HG03354 (cell line): Measurements from ENCODE around the gene PRKG2.

Source experiments
- ATAC-seq: cut with Tn5 transposase; IDR thresholded peaks from one replicate; pipeline ENCODE4 v1.9.1; 2021; ENCODE audit warnings: mild to moderate bottlenecking; ENCODE audit not compliant: unreplicated experiment, poor library complexity, severe bottlenecking

The PRKG2 gene

GRCh38 chr4:81113024-81113423 is 102.0 kb downstream of the PRKG2 start:
- no peak for ATAC-seq

GRCh38 chr4:81109356-81109755 is 105.7 kb downstream of the PRKG2 start:
- no peak for ATAC-seq

DNA sequence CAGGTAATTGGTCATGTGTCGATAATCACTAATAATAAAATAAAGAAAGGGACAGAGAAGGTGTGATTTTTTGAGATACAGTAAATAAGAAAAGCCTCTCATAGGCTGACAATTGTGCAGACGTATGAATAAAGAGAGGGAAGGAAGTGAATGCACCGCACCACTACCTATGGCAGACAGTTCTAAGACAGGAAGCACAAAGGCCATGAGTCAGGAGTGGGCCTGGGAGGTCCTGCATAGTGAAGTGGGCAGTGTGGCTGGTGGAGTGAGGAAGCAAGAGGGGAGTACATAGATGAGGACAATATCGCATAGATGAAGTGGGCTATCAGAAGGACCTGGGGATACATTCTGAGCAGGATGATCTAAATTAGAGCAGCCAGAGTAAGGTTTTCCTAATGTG is 108.9 kb downstream of the PRKG2 start:
- ATAC-seq: no peak

- ATAC-seq: no peak
These were observed 112.9 kb downstream of the PRKG2 start for GRCh38 chr4:81102107-81102506.

DNA sequence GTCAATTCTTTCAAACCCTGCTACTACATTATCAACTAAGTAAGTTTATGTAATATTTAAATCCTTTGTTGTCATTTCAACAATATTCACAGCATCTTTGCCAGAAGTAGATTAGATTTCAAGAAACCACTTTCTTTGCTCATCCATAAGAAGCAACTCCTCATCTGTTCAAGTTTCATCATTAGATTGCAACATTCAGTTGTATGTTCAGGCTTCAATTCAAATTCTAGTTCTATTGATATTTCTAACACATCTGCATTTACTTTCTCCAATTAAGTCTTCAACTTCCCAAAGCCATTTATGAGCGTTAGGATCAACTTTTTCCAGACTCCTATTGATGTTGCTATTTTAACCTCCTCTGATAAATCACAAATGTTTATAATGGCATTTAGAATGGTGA is 118.5 kb downstream of the PRKG2 start:
- no peak for ATAC-seq

- no peak for ATAC-seq
These were observed 119.6 kb downstream of the PRKG2 start for GRCh38 chr4:81095389-81095788.

DNA sequence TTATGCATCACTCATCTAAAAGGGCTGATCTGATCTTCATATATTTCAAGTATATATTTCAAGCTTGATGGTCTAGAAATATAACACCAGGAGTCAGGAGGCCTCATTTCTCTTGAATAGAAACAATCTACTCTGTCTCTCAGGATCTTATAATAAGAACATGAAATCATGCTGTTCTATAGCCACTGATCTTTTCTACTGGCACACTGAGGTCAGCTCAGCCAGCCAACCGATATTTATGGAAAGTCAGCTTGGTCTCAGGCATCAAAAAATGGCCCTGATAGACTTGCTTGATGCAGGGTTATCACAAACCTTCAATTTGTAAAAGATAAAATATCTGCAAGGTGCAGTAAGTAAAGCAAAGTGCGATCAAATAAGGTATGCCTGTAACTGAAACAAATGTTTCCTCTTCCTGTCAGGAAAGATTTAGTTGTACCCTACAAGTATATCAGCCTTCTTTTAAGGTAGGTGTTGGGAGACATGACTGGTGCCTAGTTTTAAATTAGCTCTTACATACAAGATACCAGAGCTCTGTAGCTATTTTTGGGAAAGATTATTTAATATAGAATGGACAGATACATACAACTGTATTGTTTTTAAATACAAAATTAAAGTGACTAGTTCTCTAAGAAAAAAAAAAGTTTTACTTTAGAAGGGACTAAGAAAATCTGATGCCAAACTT is 121.2 kb downstream of the PRKG2 start:
- ATAC-seq: no peak

GRCh38 chr4:81085979-81086378 is 129.0 kb downstream of the PRKG2 start:
- ATAC-seq: no peak

- no peak for ATAC-seq
These were observed 129.7 kb downstream of the PRKG2 start for GRCh38 chr4:81085291-81085690.

DNA sequence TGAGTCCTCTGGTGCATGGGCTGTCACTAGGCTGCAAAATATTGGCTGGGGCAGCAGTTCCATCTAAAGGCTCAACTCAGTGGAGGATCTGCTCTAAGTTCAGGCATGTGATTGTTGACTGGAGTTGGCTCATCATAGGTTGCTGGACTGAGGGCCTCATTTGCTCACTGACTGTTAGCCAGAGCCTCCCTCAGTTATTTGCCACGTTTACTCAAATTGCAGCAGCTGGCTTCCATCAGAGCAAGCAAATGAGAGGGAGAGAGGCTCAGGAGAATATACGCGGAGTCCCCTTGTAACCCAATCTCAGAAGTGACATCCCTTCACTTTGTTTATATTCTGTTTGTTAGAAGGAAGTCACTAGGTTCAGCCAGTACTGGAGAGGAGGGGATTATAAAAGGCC is 130.4 kb downstream of the PRKG2 start:
- ATAC-seq: no peak

- ATAC-seq: no peak
These were observed 131.0 kb downstream of the PRKG2 start for GRCh38 chr4:81084029-81084428.

DNA sequence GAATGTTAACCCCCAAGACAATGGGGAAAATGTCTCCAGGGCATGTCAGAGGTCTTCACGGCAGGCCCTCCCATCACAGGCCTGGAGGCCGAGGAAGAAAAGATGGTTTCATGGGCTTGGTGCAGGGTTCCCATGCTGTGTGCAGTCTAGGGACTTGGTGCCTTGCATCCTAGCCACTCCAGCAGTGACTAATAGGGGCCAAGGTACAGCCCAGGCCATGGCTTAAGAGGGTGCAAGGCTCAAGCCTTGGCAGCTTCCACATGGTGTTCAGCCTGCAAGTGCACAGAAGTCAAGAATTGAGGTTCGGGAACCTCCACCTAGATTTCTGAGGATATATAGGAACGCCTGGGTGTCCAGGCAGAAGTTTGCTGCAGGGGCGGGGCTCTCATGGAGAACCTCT is 133.9 kb downstream of the PRKG2 start:
- ATAC-seq: no peak

- ATAC-seq: no peak
These were observed 144.0 kb downstream of the PRKG2 start for GRCh38 chr4:81071013-81071412.

- peak; percentile 100 for ATAC-seq
These were observed 145.2 kb downstream of the PRKG2 start for GRCh38 chr4:81069706-81070331.

DNA sequence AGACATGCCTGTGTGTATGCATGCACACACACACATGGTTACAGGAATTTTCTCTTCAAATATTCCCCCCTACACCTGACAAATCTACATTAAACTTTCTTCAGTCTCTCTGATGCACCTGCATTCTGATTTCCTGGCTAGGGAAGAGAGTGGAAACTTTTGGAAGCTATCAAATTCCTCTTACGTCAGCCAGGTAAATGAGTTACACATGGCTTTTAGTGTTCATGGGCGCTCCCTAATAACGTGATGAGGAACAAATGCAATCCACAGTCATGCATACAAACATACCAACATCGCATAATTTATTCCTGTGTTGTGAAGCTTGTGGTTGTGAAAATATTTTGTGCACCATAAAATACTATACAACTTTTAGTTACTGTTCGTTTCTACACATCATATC is 149.6 kb downstream of the PRKG2 start:
- no peak for ATAC-seq

GRCh38 chr4:81062001-81062400 is 153.0 kb downstream of the PRKG2 start:
- ATAC-seq: no peak

DNA sequence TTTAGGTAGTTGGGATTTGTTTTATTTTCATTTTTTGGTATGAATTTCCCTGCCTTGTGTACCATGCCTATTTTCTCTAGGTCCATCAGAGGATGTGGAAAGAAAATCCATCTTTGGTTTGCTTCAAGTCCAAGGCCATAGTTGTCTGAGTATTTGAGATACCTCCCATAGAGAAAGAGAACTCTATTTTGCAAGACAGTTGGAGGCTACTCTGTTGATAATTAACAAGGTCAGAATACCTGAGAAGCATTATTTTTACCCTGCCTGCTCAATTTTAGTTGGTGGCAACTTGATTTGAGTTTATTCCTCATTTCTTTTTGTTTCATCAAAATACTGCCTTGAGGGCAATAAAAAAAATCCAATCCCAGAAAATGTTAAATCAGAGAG is 153.7 kb downstream of the PRKG2 start:
- no peak for ATAC-seq

- no peak for ATAC-seq
These were observed 154.3 kb downstream of the PRKG2 start for GRCh38 chr4:81060587-81061343.

- no peak for ATAC-seq
These were observed 156.4 kb downstream of the PRKG2 start for GRCh38 chr4:81058621-81059020.

- ATAC-seq: peak; percentile 99
These were observed 162.6 kb downstream of the PRKG2 start for GRCh38 chr4:81052119-81053068.
